Measurements from ENCODE around the gene SH2D3A. TPM values are rescaled to one million over a fixed set of nuclear protein-coding genes. Genes with fewer than 3 reads are reported as not detected.

SH2D3A gene
- total RNA-seq, 1 experiment from 2014 or later = 43.4 TPM

DNA sequence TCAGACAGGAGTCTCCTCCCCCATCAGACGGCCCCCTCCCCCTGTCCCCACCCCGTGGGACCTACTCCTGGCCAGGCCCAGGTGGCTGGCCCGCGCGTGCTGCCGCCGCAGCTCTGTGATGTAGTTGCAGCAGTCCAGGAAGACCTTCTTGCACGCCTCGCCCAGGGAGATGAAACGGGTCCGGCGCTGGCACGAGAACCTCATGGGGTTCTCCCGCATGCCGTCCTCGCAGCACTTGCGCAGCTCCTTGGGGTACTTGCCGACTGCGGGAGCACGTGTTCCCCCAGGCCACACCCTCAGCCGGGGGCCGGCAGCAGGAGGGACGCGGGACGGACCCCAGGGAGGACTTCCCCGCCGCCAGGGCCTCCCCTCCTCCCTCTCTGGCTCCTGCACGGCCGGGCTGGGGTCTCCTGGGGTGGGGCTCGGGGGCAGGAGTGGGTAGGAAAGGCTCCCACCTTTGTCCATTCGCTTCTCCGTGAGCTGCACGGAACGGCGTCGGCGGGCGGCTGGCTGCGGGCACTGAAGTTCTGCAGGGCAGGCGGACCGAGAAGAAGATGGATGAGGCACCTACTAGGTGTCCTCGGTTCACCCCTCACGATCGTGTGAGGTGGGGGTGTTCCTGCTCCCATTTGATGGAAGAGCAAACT is 60.1 kb downstream of the SH2D3A start:
- H4K20me1 ChIP-seq (ENCODE audit: insufficient read depth) = no peaks in the 10 kb centered on the region
- no TSS peak for BruUV-seq (replicated peaks)
- no peak overlapping the region for H3K4me2 ChIP-seq
- no peaks in the 10 kb centered on the region for H3K9me2 ChIP-seq (ENCODE audit: insufficient read depth)
- H3K27me3 ChIP-seq (ENCODE audit: insufficient read depth, low read depth) = no peaks in the 10 kb centered on the region
- POLR2A ChIA-PET (ENCODE audit: unreplicated experiment) = interaction anchor here (0.7 kb wide), 1 partner anchor 172 kb away, joined by 3 read pairs; no protein-coding TSS in a partner anchor
- DNase-seq = no peak
- H3K4me1 ChIP-seq (replicated peaks; ENCODE audit: insufficient read depth) = no peaks in the 10 kb centered on the region
- TF ChIP-seq CTCF (conservative IDR thresholded peaks at IDR 0.05) (no peak), EZH2 (IDR thresholded peaks at IDR 0.05; ENCODE audit: low read depth) (no peak)
- H3K36me3 ChIP-seq (ENCODE audit: low read depth) = no peaks in the 10 kb centered on the region
- no peak overlapping the region for H3K27ac ChIP-seq
- H3K79me2 ChIP-seq (ENCODE audit: low read depth) = no peaks in the 10 kb centered on the region
- CTCF ChIA-PET = interaction anchor here (0.6 kb wide), 1 partner anchor 421 kb away, joined by 7 read pairs; no protein-coding TSS in a partner anchor
- intact Hi-C loops (cut with micrococcal nuclease; ENCODE audit: unreplicated experiment) = no loop called here
- H3K4me3 ChIP-seq = no peak overlapping the region
- H3F3A ChIP-seq (ENCODE audit: insufficient read depth, low read depth) = no peaks in the 10 kb centered on the region
- no peaks in the 10 kb centered on the region for H3K9me3 ChIP-seq (ENCODE audit: insufficient read depth, low read depth)
- H2AFZ ChIP-seq = no peak overlapping the region

GRCh38 chr19:6706633-6706958 is 60.6 kb downstream of the SH2D3A start:
- no TSS peak for BruUV-seq (replicated peaks)
- H3K27me3 ChIP-seq (ENCODE audit: insufficient read depth, low read depth) = no peaks in the 10 kb centered on the region
- no peak for DNase-seq
- H3K4me1 ChIP-seq (replicated peaks; ENCODE audit: insufficient read depth) = no peaks in the 10 kb centered on the region
- TF ChIP-seq EZH2 (IDR thresholded peaks at IDR 0.05; ENCODE audit: low read depth) = no peak
- TF ChIP-seq CTCF (conservative IDR thresholded peaks at IDR 0.05) = no peak
- no peaks in the 10 kb centered on the region for H3K9me2 ChIP-seq (ENCODE audit: insufficient read depth)
- H3K4me3 ChIP-seq = no peak overlapping the region
- CTCF ChIA-PET = no interaction called here
- no peak overlapping the region for H3K4me2 ChIP-seq
- POLR2A ChIA-PET (ENCODE audit: unreplicated experiment) = no interaction called here
- intact Hi-C loops (cut with micrococcal nuclease; ENCODE audit: unreplicated experiment) = no loop called here
- H3K9me3 ChIP-seq (ENCODE audit: insufficient read depth, low read depth) = no peaks in the 10 kb centered on the region
- no peak overlapping the region for H3K27ac ChIP-seq
- no peaks in the 10 kb centered on the region for H4K20me1 ChIP-seq (ENCODE audit: insufficient read depth)
- H3K79me2 ChIP-seq (ENCODE audit: low read depth) = no peaks in the 10 kb centered on the region
- no peaks in the 10 kb centered on the region for H3K36me3 ChIP-seq (ENCODE audit: low read depth)
- no peak overlapping the region for H2AFZ ChIP-seq
- no peaks in the 10 kb centered on the region for H3F3A ChIP-seq (ENCODE audit: insufficient read depth, low read depth)

DNA sequence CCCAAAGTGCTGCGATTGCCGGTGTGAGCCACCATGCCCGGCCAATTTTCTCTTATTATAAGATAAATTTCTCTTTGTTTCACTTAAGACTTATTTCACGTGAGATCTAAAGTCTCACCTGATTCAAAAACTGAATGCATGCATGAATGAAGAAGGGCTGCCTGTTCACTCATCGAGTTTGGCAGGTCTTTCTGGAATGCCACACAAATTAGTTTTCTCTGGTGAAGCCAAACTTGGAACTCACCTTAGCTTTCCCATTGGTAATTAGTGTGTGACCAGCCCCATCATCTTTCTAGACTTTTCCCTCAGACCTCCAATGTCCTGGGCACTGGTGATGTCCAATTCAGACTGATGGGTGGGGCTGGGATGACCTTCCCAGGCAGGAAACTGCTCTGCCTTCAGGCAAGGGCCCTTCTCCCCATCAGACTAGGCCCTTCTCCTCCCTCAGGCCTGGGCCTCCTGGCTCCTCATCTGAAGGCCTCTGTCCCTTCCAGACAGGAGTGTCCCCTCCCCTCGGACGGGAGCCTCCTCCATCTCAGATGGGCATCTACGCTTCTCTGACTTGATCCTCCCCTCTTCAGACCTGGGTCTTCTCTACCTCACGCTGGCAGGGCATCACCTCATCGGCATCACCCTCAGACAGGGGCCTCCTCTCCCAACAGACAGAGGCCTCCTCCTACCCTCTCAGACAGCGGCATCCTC is 61.2 kb downstream of the SH2D3A start:
- Histone ChIP-seq H2AFZ (no peak overlapping the region), H3K27ac (no peak overlapping the region), H3K9me2 (ENCODE audit: insufficient read depth) (no peaks in the 10 kb centered on the region), H3K27me3 (ENCODE audit: insufficient read depth, low read depth) (no peaks in the 10 kb centered on the region), H3K36me3 (ENCODE audit: low read depth) (no peaks in the 10 kb centered on the region), H3F3A (ENCODE audit: insufficient read depth, low read depth) (no peaks in the 10 kb centered on the region), H3K9me3 (ENCODE audit: insufficient read depth, low read depth) (no peaks in the 10 kb centered on the region), H4K20me1 (ENCODE audit: insufficient read depth) (no peaks in the 10 kb centered on the region), H3K79me2 (ENCODE audit: low read depth) (no peaks in the 10 kb centered on the region), H3K4me1 (replicated peaks; ENCODE audit: insufficient read depth) (no peaks in the 10 kb centered on the region), H3K4me3 (no peak overlapping the region), H3K4me2 (no peak overlapping the region)
- ChIA-PET POLR2A (ENCODE audit: unreplicated experiment) (no interaction called here), CTCF (no interaction called here)
- TF ChIP-seq CTCF (conservative IDR thresholded peaks at IDR 0.05) (no peak), EZH2 (IDR thresholded peaks at IDR 0.05; ENCODE audit: low read depth) (no peak)
- peak in 1 of 2 experiments; percentile 57 for DNase-seq
- no TSS peak for BruUV-seq (replicated peaks)
- intact Hi-C loops (cut with micrococcal nuclease; ENCODE audit: unreplicated experiment) = no loop called here

Small RNA genes within 50 kb of the gene (microRNA-seq; reads per million reads assigned to microRNA genes)
- not detected for gene MIR6791 (ENCODE audit: borderline number of aligned reads, borderline replicate concordance)

Other genes starting within 250 kb of the SH2D3A start
- 8.4 and 11.2 TPM in 2 replicates for gene TNFSF9, start 236.4 kb downstream of the SH2D3A start, total RNA-seq (2021)
- not detected in 2 replicates for gene CD70, start 176.3 kb downstream of the SH2D3A start, total RNA-seq (2021)
- 0.30 and 0.37 TPM in 2 replicates for gene TNFSF14, start 97.3 kb downstream of the SH2D3A start, total RNA-seq (2021)
- 130 and 132 TPM in 2 replicates for gene C3, start 46.8 kb downstream of the SH2D3A start, total RNA-seq (2021)
- 58.3 and 66.8 TPM in 2 replicates for gene GPR108, start 29.9 kb downstream of the SH2D3A start, total RNA-seq (2021)
- 84.3 and 104 TPM in 2 replicates for gene TRIP10, start 27.8 kb downstream of the SH2D3A start, total RNA-seq (2021)
- 7.5 and 8.2 TPM in 2 replicates for gene VAV1, start 5.3 kb upstream of the SH2D3A start, total RNA-seq (2021)
- gene ADGRE1, start 120.1 kb upstream of the SH2D3A start, total RNA-seq (2021) = not detected in 2 replicates

All from PC-9 (cell line).